ENCODE results near the gene CPNE9.

CPNE9 gene

GRCh38 chr3:9695746-9696145 is 7.9 kb upstream of the CPNE9 start:
- H3K27ac Mint-ChIP-seq, result no peak overlapping the region
- no peaks in the 10 kb centered on the region for H3K27me3 Mint-ChIP-seq (ENCODE audit: low read depth)
- no peak for TF ChIP-seq CTCF (IDR thresholded peaks at IDR 0.05; ENCODE audit: unreplicated experiment in 3 of 3)
- peaks cover 40% of the 10 kb centered on the region for H3K36me3 Mint-ChIP-seq (ENCODE audit: low read depth)
- no peaks in the 10 kb centered on the region for H3K4me1 Mint-ChIP-seq
- H3K9me3 Mint-ChIP-seq, result no peaks in the 10 kb centered on the region
- no peak overlapping the region for H3K4me3 Mint-ChIP-seq

- no peaks in the 10 kb centered on the region for H3K9me3 Mint-ChIP-seq
- H3K4me3 Mint-ChIP-seq, result no peak overlapping the region
- H3K36me3 Mint-ChIP-seq (ENCODE audit: low read depth), result peaks cover 36% of the 10 kb centered on the region
- no peak for TF ChIP-seq CTCF (IDR thresholded peaks at IDR 0.05; ENCODE audit: unreplicated experiment in 3 of 3)
- H3K27ac Mint-ChIP-seq, result no peak overlapping the region
- H3K27me3 Mint-ChIP-seq (ENCODE audit: low read depth), result no peaks in the 10 kb centered on the region
- H3K4me1 Mint-ChIP-seq, result no peaks in the 10 kb centered on the region
Observed at GRCh38 chr3:9696480-9697220, 7.0 kb upstream of the CPNE9 start.

- Mint-ChIP-seq H3K4me1 (no peaks in the 10 kb centered on the region), H3K36me3 (ENCODE audit: low read depth) (peaks cover 36% of the 10 kb centered on the region), H3K4me3 (no peak overlapping the region), H3K9me3 (no peaks in the 10 kb centered on the region), H3K27me3 (ENCODE audit: low read depth) (peaks cover 5% of the 10 kb centered on the region), H3K27ac (no peak overlapping the region)
- no peak for TF ChIP-seq CTCF (IDR thresholded peaks at IDR 0.05; ENCODE audit: unreplicated experiment in 3 of 3)
Observed at GRCh38 chr3:9697892-9698291, 5.7 kb upstream of the CPNE9 start.

GRCh38 chr3:9698293-9698692 is 5.3 kb upstream of the CPNE9 start:
- H3K27ac Mint-ChIP-seq, result no peak overlapping the region
- H3K36me3 Mint-ChIP-seq (ENCODE audit: low read depth), result peaks cover 35% of the 10 kb centered on the region
- no peak overlapping the region for H3K4me3 Mint-ChIP-seq
- H3K9me3 Mint-ChIP-seq, result no peaks in the 10 kb centered on the region
- peaks cover 9% of the 10 kb centered on the region for H3K27me3 Mint-ChIP-seq (ENCODE audit: low read depth)
- H3K4me1 Mint-ChIP-seq, result no peaks in the 10 kb centered on the region
- no peak for TF ChIP-seq CTCF (IDR thresholded peaks at IDR 0.05; ENCODE audit: unreplicated experiment in 3 of 3)

GRCh38 chr3:9700536-9700935 is 3.1 kb upstream of the CPNE9 start:
- H3K36me3 Mint-ChIP-seq (ENCODE audit: low read depth), result peaks cover 24% of the 10 kb centered on the region
- H3K27ac Mint-ChIP-seq, result no peak overlapping the region
- H3K27me3 Mint-ChIP-seq (ENCODE audit: low read depth), result peaks cover 28% of the 10 kb centered on the region
- TF ChIP-seq CTCF (IDR thresholded peaks at IDR 0.05; ENCODE audit: unreplicated experiment in 3 of 3), result no peak
- no peaks in the 10 kb centered on the region for H3K4me1 Mint-ChIP-seq
- H3K9me3 Mint-ChIP-seq, result no peaks in the 10 kb centered on the region
- H3K4me3 Mint-ChIP-seq, result no peak overlapping the region

GRCh38 chr3:9701006-9701405 is 2.6 kb upstream of the CPNE9 start:
- Mint-ChIP-seq H3K27me3 (ENCODE audit: low read depth) (peaks cover 33% of the 10 kb centered on the region), H3K4me3 (no peak overlapping the region), H3K36me3 (ENCODE audit: low read depth) (peaks cover 24% of the 10 kb centered on the region), H3K9me3 (no peaks in the 10 kb centered on the region), H3K27ac (no peak overlapping the region), H3K4me1 (no peaks in the 10 kb centered on the region)
- no peak for TF ChIP-seq CTCF (IDR thresholded peaks at IDR 0.05; ENCODE audit: unreplicated experiment in 3 of 3)
